ENCODE measurements around the gene PRIM2. TPM values are rescaled to one million over a fixed set of nuclear protein-coding genes. Genes with fewer than 3 reads are reported as not detected.
"Not testable (repeated sequence)": the region's sequence is repeated elsewhere in the genome, so short reads cannot be mapped to it uniquely, and the experiment has no call there.

Gene PRIM2
- total and polyA plus RNA-seq, 2 experiments from 2014 or later, result 45.5 to 75.2 TPM

DNA sequence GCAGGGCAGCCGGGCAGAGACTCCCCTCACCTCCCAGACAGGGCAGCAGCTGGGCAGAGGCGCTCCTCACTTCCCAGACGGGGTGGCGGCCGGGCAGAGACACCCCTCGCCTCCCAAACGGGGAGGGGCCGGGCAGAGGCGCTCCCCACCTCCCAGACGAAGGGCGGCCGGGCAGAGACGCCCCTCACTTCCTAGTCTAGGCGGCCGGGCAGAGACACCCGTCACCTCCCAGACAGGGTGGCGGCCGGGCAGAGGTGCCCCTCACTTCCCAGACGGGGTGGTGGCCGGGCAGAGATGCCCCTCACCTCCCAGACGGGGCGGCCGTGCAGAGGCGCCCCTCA, 6.6 kb upstream of the PRIM2 start:
- H3K4me1 Mint-ChIP-seq, result no peaks in the 10 kb centered on the region
- H3K4me3 Mint-ChIP-seq, result no peak overlapping the region
- Histone ChIP-seq H3K4me2 (no peak overlapping the region), H3K27ac (ENCODE audit: low read depth) (no peak overlapping the region), H3F3A (replicated peaks; ENCODE audit: low read depth) (no peaks in the 10 kb centered on the region), H3K79me2 (replicated peaks; ENCODE audit: insufficient read depth) (no peaks in the 10 kb centered on the region), H3K27me3 (ENCODE audit: insufficient read depth) (no peaks in the 10 kb centered on the region), H4K20me1 (replicated peaks; ENCODE audit: insufficient read depth) (no peaks in the 10 kb centered on the region), H2AFZ (no peak overlapping the region), H3K36me3 (ENCODE audit: insufficient read depth) (no peaks in the 10 kb centered on the region), H3K4me3 (no peak overlapping the region), H3K4me1 (ENCODE audit: insufficient read depth) (no peaks in the 10 kb centered on the region), H3K9me2 (ENCODE audit: insufficient read depth) (no peaks in the 10 kb centered on the region)
- H3K27ac Mint-ChIP-seq, result no peak overlapping the region
- DNase-seq (ENCODE audit: low spot score), result no peak
- ATAC-seq, result no peak
- TF ChIP-seq, protein P1, sequence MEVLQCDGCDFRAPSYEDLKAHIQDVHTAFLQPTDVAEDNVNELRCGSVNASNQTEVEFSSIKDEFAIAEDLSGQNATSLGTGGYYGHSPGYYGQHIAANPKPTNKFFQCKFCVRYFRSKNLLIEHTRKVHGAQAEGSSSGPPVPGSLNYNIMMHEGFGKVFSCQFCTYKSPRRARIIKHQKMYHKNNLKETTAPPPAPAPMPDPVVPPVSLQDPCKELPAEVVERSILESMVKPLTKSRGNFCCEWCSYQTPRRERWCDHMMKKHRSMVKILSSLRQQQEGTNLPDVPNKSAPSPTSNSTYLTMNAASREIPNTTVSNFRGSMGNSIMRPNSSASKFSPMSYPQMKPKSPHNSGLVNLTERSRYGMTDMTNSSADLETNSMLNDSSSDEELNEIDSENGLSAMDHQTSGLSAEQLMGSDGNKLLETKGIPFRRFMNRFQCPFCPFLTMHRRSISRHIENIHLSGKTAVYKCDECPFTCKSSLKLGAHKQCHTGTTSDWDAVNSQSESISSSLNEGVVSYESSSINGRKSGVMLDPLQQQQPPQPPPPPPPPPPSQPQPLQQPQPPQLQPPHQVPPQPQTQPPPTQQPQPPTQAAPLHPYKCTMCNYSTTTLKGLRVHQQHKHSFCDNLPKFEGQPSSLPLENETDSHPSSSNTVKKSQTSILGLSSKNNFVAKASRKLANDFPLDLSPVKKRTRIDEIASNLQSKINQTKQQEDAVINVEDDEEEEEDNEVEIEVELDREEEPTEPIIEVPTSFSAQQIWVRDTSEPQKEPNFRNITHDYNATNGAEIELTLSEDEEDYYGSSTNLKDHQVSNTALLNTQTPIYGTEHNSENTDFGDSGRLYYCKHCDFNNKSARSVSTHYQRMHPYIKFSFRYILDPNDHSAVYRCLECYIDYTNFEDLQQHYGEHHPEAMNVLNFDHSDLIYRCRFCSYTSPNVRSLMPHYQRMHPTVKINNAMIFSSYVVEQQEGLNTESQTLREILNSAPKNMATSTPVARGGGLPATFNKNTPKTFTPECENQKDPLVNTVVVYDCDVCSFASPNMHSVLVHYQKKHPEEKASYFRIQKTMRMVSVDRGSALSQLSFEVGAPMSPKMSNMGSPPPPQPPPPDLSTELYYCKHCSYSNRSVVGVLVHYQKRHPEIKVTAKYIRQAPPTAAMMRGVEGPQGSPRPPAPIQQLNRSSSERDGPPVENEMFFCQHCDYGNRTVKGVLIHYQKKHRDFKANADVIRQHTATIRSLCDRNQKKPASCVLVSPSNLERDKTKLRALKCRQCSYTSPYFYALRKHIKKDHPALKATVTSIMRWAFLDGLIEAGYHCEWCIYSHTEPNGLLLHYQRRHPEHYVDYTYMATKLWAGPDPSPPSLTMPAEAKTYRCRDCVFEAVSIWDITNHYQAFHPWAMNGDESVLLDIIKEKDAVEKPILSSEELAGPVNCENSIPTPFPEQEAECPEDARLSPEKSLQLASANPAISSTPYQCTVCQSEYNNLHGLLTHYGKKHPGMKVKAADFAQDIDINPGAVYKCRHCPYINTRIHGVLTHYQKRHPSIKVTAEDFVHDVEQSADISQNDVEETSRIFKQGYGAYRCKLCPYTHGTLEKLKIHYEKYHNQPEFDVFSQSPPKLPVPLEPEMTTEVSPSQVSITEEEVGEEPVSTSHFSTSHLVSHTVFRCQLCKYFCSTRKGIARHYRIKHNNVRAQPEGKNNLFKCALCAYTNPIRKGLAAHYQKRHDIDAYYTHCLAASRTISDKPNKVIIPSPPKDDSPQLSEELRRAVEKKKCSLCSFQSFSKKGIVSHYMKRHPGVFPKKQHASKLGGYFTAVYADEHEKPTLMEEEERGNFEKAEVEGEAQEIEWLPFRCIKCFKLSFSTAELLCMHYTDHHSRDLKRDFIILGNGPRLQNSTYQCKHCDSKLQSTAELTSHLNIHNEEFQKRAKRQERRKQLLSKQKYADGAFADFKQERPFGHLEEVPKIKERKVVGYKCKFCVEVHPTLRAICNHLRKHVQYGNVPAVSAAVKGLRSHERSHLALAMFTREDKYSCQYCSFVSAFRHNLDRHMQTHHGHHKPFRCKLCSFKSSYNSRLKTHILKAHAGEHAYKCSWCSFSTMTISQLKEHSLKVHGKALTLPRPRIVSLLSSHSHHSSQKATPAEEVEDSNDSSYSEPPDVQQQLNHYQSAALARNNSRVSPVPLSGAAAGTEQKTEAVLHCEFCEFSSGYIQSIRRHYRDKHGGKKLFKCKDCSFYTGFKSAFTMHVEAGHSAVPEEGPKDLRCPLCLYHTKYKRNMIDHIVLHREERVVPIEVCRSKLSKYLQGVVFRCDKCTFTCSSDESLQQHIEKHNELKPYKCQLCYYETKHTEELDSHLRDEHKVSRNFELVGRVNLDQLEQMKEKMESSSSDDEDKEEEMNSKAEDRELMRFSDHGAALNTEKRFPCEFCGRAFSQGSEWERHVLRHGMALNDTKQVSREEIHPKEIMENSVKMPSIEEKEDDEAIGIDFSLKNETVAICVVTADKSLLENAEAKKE (CRISPR knock-in tag; IDR thresholded peaks at IDR 0.05), result no peak
- TF ChIP-seq JUNB (IDR thresholded peaks at IDR 0.05; ENCODE audit: unreplicated experiment) (no peak), CREB1 (CRISPR knock-in tag; IDR thresholded peaks at IDR 0.05; ENCODE audit: low read depth) (no peak), EZH2 (IDR thresholded peaks at IDR 0.05; ENCODE audit: low read depth, unreplicated experiment) (no peak), ZNF114 (CRISPR knock-in tag; IDR thresholded peaks at IDR 0.05) (no peak), EZH2phosphoT487 (IDR thresholded peaks at IDR 0.05; ENCODE audit: unreplicated experiment) (no peak)
- TF ChIP-seq, protein P2, sequence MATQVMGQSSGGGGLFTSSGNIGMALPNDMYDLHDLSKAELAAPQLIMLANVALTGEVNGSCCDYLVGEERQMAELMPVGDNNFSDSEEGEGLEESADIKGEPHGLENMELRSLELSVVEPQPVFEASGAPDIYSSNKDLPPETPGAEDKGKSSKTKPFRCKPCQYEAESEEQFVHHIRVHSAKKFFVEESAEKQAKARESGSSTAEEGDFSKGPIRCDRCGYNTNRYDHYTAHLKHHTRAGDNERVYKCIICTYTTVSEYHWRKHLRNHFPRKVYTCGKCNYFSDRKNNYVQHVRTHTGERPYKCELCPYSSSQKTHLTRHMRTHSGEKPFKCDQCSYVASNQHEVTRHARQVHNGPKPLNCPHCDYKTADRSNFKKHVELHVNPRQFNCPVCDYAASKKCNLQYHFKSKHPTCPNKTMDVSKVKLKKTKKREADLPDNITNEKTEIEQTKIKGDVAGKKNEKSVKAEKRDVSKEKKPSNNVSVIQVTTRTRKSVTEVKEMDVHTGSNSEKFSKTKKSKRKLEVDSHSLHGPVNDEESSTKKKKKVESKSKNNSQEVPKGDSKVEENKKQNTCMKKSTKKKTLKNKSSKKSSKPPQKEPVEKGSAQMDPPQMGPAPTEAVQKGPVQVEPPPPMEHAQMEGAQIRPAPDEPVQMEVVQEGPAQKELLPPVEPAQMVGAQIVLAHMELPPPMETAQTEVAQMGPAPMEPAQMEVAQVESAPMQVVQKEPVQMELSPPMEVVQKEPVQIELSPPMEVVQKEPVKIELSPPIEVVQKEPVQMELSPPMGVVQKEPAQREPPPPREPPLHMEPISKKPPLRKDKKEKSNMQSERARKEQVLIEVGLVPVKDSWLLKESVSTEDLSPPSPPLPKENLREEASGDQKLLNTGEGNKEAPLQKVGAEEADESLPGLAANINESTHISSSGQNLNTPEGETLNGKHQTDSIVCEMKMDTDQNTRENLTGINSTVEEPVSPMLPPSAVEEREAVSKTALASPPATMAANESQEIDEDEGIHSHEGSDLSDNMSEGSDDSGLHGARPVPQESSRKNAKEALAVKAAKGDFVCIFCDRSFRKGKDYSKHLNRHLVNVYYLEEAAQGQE (IDR thresholded peaks at IDR 0.05; ENCODE audit: unreplicated experiment), result no peak
- TF ChIP-seq, protein P3, sequence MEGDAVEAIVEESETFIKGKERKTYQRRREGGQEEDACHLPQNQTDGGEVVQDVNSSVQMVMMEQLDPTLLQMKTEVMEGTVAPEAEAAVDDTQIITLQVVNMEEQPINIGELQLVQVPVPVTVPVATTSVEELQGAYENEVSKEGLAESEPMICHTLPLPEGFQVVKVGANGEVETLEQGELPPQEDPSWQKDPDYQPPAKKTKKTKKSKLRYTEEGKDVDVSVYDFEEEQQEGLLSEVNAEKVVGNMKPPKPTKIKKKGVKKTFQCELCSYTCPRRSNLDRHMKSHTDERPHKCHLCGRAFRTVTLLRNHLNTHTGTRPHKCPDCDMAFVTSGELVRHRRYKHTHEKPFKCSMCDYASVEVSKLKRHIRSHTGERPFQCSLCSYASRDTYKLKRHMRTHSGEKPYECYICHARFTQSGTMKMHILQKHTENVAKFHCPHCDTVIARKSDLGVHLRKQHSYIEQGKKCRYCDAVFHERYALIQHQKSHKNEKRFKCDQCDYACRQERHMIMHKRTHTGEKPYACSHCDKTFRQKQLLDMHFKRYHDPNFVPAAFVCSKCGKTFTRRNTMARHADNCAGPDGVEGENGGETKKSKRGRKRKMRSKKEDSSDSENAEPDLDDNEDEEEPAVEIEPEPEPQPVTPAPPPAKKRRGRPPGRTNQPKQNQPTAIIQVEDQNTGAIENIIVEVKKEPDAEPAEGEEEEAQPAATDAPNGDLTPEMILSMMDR (conservative IDR thresholded peaks at IDR 0.05; ENCODE audit: low read depth in 2 of 2), result no peak
- peaks cover 11% of the 10 kb centered on the region; the same call in 2 of the 3 replicates for H3K36me3 Mint-ChIP-seq (ENCODE audit: low read depth)
- peaks cover 3% of the 10 kb centered on the region for H3K27me3 Mint-ChIP-seq (ENCODE audit: insufficient read depth, low read depth, poor library complexity)
- H3K9me3 Mint-ChIP-seq, result peaks cover 16% of the 10 kb centered on the region

DNA sequence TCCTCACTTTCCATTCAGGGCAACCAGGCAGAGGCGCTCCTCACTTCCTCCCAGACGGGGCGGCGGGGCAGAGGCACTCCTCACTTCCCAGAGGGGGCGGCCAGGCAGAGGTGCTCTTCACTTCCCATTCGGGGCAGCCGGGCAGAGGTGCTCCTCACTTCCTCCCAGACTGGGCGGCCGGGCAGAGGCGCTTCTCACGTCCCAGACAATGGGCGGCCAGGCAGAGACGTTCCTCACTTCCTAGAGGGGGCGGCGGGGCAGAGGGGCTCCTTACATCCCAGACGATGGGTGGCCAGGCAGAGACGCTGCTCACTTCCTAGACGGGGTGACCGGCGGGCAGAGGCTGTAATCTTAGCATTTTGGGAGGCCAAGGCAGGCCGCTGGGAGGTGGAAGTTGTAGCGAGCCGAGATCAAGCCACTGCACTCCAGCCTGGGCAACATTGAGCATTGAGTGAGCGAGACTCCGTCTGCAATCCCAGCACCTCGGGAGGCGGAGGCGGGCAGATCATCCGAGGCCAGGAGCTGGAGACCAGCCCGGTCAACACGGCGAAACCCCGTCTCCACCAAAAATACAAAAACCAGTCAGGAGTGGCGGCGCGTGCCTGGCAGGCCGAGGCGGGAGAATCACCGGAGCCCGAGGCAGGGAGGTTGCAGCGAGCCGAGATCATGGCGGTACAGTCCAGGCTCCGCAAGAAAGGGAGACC, 6.0 kb upstream of the PRIM2 start:
- H3K27ac Mint-ChIP-seq; H4K20me1 ChIP-seq (replicated peaks; ENCODE audit: insufficient read depth); H3K27me3 ChIP-seq (ENCODE audit: insufficient read depth); H3K36me3 ChIP-seq (ENCODE audit: insufficient read depth); H3K4me2 ChIP-seq; H3K27me3 Mint-ChIP-seq (ENCODE audit: insufficient read depth, low read depth, poor library complexity); H3K4me1 ChIP-seq (ENCODE audit: insufficient read depth); ATAC-seq; H3K4me3 ChIP-seq; H3K27ac ChIP-seq (ENCODE audit: low read depth); H3K4me1 Mint-ChIP-seq; H2AFZ ChIP-seq; H3K4me3 Mint-ChIP-seq; H3F3A ChIP-seq (replicated peaks; ENCODE audit: low read depth); H3K9me2 ChIP-seq (ENCODE audit: insufficient read depth); H3K79me2 ChIP-seq (replicated peaks; ENCODE audit: insufficient read depth); DNase-seq (ENCODE audit: low spot score): not testable (repeated sequence)
- H3K36me3 Mint-ChIP-seq (ENCODE audit: low read depth), result peaks cover 11% of the 10 kb centered on the region; the same call in 2 of the 3 replicates
- peaks cover 16% of the 10 kb centered on the region for H3K9me3 Mint-ChIP-seq

Data from GM23338 (cell line).